Measurements from ENCODE around the gene ALPK3.

ALPK3 gene

GRCh38 chr15:84840255-84840654, 23.1 kb downstream of the ALPK3 start:
- H4K20me1 ChIP-seq (ENCODE audit: insufficient read depth, low read length): no peaks in the 10 kb centered on the region
- no peaks in the 10 kb centered on the region for H3K79me2 ChIP-seq (ENCODE audit: low read length)
- no peak for TF ChIP-seq CTCF (IDR thresholded peaks at IDR 0.05; ENCODE audit: low read depth, low read length)
- TF ChIP-seq EZH2phosphoT487 (IDR thresholded peaks at IDR 0.05; ENCODE audit: low read depth): no peak
- peaks cover 6% of the 10 kb centered on the region; the same call in 1 of the 2 replicates for H3K4me1 ChIP-seq (ENCODE audit: low read length)
- H3K9me3 ChIP-seq (ENCODE audit: insufficient read depth, low read length): no peaks in the 10 kb centered on the region
- H3K36me3 ChIP-seq (replicated peaks; ENCODE audit: low read depth, low read length): no peaks in the 10 kb centered on the region
- no peak overlapping the region for H2AFZ ChIP-seq (ENCODE audit: low read depth, low read length)
- no peak overlapping the region for H3K27ac ChIP-seq (ENCODE audit: low read length)
- no peak overlapping the region for H3K9ac ChIP-seq (ENCODE audit: low read length)
- no peak overlapping the region for H3K4me2 ChIP-seq (ENCODE audit: low read length)
- H3K4me3 ChIP-seq (ENCODE audit: low read length): no peak overlapping the region
- H3K27me3 ChIP-seq (ENCODE audit: low read depth, low read length): no peaks in the 10 kb centered on the region

GRCh38 chr15:84840741-84841429, 23.7 kb downstream of the ALPK3 start:
- H3K4me3 ChIP-seq (ENCODE audit: low read length): no peak overlapping the region
- H3K36me3 ChIP-seq (replicated peaks; ENCODE audit: low read depth, low read length): no peaks in the 10 kb centered on the region
- peaks cover 6% of the 10 kb centered on the region; the same call in 1 of the 2 replicates for H3K4me1 ChIP-seq (ENCODE audit: low read length)
- no peaks in the 10 kb centered on the region for H3K9me3 ChIP-seq (ENCODE audit: insufficient read depth, low read length)
- TF ChIP-seq CTCF (IDR thresholded peaks at IDR 0.05; ENCODE audit: low read depth, low read length) (no peak), EZH2phosphoT487 (IDR thresholded peaks at IDR 0.05; ENCODE audit: low read depth) (no peak)
- H2AFZ ChIP-seq (ENCODE audit: low read depth, low read length): no peak overlapping the region; the same call in 1 of the 2 replicates
- H4K20me1 ChIP-seq (ENCODE audit: insufficient read depth, low read length): no peaks in the 10 kb centered on the region
- H3K4me2 ChIP-seq (ENCODE audit: low read length): no peak overlapping the region
- H3K9ac ChIP-seq (ENCODE audit: low read length): no peak overlapping the region
- H3K27ac ChIP-seq (ENCODE audit: low read length): no peak overlapping the region
- H3K79me2 ChIP-seq (ENCODE audit: low read length): no peaks in the 10 kb centered on the region
- no peaks in the 10 kb centered on the region for H3K27me3 ChIP-seq (ENCODE audit: low read depth, low read length)

- no peak overlapping the region for H3K4me3 ChIP-seq (ENCODE audit: low read length)
- H4K20me1 ChIP-seq (ENCODE audit: insufficient read depth, low read length): no peaks in the 10 kb centered on the region
- H3K4me1 ChIP-seq (ENCODE audit: low read length): peaks cover 3% of the 10 kb centered on the region; the same call in 1 of the 2 replicates
- no peak overlapping the region for H3K4me2 ChIP-seq (ENCODE audit: low read length)
- no peak overlapping the region for H3K27ac ChIP-seq (ENCODE audit: low read length)
- no peaks in the 10 kb centered on the region for H3K36me3 ChIP-seq (replicated peaks; ENCODE audit: low read depth, low read length)
- TF ChIP-seq CTCF (IDR thresholded peaks at IDR 0.05; ENCODE audit: low read depth, low read length) (no peak), EZH2phosphoT487 (IDR thresholded peaks at IDR 0.05; ENCODE audit: low read depth) (no peak)
- H3K27me3 ChIP-seq (ENCODE audit: low read depth, low read length): no peaks in the 10 kb centered on the region
- no peaks in the 10 kb centered on the region for H3K79me2 ChIP-seq (ENCODE audit: low read length)
- H2AFZ ChIP-seq (ENCODE audit: low read depth, low read length): no peak overlapping the region
- H3K9me3 ChIP-seq (ENCODE audit: insufficient read depth, low read length): peaks cover 7% of the 10 kb centered on the region; the same call in 1 of the 2 replicates
- H3K9ac ChIP-seq (ENCODE audit: low read length): no peak overlapping the region
Observed at GRCh38 chr15:84842781-84843180, 25.6 kb downstream of the ALPK3 start.

GRCh38 chr15:84844964-84845363, 27.8 kb downstream of the ALPK3 start:
- Histone ChIP-seq H3K4me3 (ENCODE audit: low read length) (no peak overlapping the region), H3K9ac (ENCODE audit: low read length) (no peak overlapping the region), H3K79me2 (ENCODE audit: low read length) (no peaks in the 10 kb centered on the region), H3K4me1 (ENCODE audit: low read length) (no peaks in the 10 kb centered on the region), H3K27me3 (ENCODE audit: low read depth, low read length) (no peaks in the 10 kb centered on the region), H3K4me2 (ENCODE audit: low read length) (no peak overlapping the region), H3K9me3 (ENCODE audit: insufficient read depth, low read length) (peaks cover 7% of the 10 kb centered on the region; the same call in 1 of the 2 replicates), H3K36me3 (replicated peaks; ENCODE audit: low read depth, low read length) (no peaks in the 10 kb centered on the region), H2AFZ (ENCODE audit: low read depth, low read length) (no peak overlapping the region), H3K27ac (ENCODE audit: low read length) (no peak overlapping the region), H4K20me1 (ENCODE audit: insufficient read depth, low read length) (no peaks in the 10 kb centered on the region)
- TF ChIP-seq EZH2phosphoT487 (IDR thresholded peaks at IDR 0.05; ENCODE audit: low read depth) (no peak), CTCF (IDR thresholded peaks at IDR 0.05; ENCODE audit: low read depth, low read length) (no peak)
